ENCODE results near the gene KRT2. TPM values are rescaled to one million over a fixed set of nuclear protein-coding genes. Genes with fewer than 3 reads are reported as not detected.

The KRT2 gene
- total RNA-seq, 2 donors from 2014 or later: 1.4 TPM; not detected in 1

GRCh38 chr12:52628841-52629240 is 23.2 kb downstream of the KRT2 start:
- TF ChIP-seq, protein P1, sequence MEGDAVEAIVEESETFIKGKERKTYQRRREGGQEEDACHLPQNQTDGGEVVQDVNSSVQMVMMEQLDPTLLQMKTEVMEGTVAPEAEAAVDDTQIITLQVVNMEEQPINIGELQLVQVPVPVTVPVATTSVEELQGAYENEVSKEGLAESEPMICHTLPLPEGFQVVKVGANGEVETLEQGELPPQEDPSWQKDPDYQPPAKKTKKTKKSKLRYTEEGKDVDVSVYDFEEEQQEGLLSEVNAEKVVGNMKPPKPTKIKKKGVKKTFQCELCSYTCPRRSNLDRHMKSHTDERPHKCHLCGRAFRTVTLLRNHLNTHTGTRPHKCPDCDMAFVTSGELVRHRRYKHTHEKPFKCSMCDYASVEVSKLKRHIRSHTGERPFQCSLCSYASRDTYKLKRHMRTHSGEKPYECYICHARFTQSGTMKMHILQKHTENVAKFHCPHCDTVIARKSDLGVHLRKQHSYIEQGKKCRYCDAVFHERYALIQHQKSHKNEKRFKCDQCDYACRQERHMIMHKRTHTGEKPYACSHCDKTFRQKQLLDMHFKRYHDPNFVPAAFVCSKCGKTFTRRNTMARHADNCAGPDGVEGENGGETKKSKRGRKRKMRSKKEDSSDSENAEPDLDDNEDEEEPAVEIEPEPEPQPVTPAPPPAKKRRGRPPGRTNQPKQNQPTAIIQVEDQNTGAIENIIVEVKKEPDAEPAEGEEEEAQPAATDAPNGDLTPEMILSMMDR (IDR thresholded peaks at IDR 0.05): no peak

DNA sequence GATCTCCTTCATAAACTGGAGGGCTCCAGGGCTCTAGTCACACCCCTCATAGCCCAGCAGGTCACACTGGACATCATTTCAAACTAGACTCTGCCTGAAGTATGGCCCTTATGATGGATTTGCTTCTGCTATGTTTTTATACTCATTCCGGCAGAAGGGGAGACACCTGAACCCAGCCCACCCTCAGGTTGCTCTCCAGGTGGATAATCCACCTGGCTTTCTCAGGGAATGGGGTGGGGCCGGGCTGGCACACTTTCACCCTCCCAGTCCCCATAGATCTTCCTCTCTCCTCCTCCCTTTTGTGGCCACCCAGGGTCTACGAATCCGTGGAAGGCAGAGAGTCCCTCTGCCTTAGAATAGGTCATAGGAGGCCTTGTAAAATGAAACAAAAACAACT is 23.9 kb downstream of the KRT2 start:
- Histone ChIP-seq H3K27me3 (replicated peaks; ENCODE audit: insufficient read depth) (no peaks in the 10 kb centered on the region), H3K36me3 (no peaks in the 10 kb centered on the region), H3K9me3 (no peaks in the 10 kb centered on the region), H3K4me1 (ENCODE audit: control insufficient read depth in 1 of 2, low read depth in 2 of 2) (no peaks in the 10 kb centered on the region), H3K4me3 (no peak overlapping the region), H3K27ac (no peak overlapping the region)
- ATAC-seq (ENCODE audit: insufficient number of reproducible peaks, low FRiP score, low read depth) (no peak), DNase-seq (ENCODE audit: low spot score) (no peak)
- TF ChIP-seq, protein P1 (IDR thresholded peaks at IDR 0.05): no peak

More at GRCh38 chr12:52628841-52629240, 23.2 kb downstream of the KRT2 start:
- no peaks in the 10 kb centered on the region for H3K27me3 ChIP-seq (replicated peaks; ENCODE audit: insufficient read depth)
- ATAC-seq (ENCODE audit: insufficient number of reproducible peaks, low FRiP score, low read depth): no peak
- H3K27ac ChIP-seq: no peak overlapping the region
- H3K4me1 ChIP-seq (ENCODE audit: control insufficient read depth in 1 of 2, low read depth in 2 of 2): no peaks in the 10 kb centered on the region
- H3K4me3 ChIP-seq: no peak overlapping the region
- no peak for DNase-seq (ENCODE audit: low spot score)
- no peaks in the 10 kb centered on the region for H3K36me3 ChIP-seq
- H3K9me3 ChIP-seq: no peaks in the 10 kb centered on the region

DNA sequence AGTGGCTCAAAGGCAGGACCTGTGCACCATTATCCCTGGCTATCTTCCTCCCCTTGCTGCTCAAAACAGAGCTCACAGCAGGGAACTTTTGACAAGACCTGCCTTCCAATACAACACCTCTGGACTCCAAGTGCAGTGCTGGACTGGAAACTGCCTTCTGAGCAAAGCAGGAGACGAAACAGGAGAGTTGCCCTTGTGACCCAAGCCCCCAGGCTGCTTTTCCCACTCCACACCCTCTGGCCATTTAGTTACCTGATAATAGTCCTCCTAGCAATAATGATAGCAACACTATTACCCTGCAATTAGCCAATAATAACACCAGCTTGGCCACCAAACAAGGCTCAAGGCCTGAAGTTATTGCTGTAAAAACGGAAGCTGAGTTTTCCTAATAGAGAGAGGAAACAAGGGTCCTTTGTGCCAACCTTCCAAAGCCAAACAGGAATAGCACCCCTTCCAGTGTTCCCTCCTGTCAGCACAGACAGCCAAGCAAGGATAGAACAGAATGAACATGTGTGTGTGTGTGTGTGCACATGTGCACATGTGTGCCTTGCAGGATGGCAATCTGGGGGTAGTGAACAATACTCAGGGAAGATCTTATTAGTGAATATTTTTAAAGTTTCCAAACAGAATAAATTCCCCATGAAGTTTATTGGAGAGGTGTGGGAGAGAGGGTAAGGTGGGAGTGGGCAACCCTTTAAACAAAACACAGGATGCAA is 24.5 kb downstream of the KRT2 start:
- H3K27me3 ChIP-seq (replicated peaks; ENCODE audit: insufficient read depth): no peaks in the 10 kb centered on the region
- H3K36me3 ChIP-seq: no peaks in the 10 kb centered on the region
- TF ChIP-seq, protein P1 (IDR thresholded peaks at IDR 0.05): no peak
- H3K4me3 ChIP-seq: no peak overlapping the region
- DNase-seq (ENCODE audit: low spot score) (no peak), ATAC-seq (ENCODE audit: insufficient number of reproducible peaks, low FRiP score, low read depth) (no peak)
- H3K4me1 ChIP-seq (ENCODE audit: control insufficient read depth in 1 of 2, low read depth in 2 of 2): no peaks in the 10 kb centered on the region
- no peak overlapping the region for H3K27ac ChIP-seq
- no peaks in the 10 kb centered on the region for H3K9me3 ChIP-seq

DNA sequence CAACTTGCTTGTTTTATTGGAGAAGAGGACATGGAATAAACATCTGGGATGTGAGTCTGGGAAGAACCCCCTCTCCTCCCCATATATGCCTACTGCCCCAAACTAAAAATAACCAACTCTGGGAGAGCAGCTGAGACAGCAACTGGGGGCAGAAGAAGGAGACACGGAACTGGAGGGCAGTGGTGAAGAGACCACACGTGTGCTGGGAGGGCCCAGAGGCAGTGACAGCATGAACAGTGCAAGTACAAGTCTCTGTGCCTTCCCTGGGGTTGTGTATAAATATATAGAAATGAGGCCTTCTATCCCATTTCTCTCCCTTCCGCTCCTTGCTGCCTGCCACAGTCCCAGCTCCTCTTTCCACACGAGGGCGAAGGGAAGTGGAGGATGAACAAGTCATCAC is 29.7 kb downstream of the KRT2 start:
- Histone ChIP-seq H3K27me3 (replicated peaks; ENCODE audit: insufficient read depth) (no peaks in the 10 kb centered on the region), H3K36me3 (no peaks in the 10 kb centered on the region), H3K9me3 (no peaks in the 10 kb centered on the region), H3K4me3 (no peak overlapping the region), H3K4me1 (ENCODE audit: control insufficient read depth in 1 of 2, low read depth in 2 of 2) (no peaks in the 10 kb centered on the region), H3K27ac (no peak overlapping the region)
- ATAC-seq (ENCODE audit: insufficient number of reproducible peaks, low FRiP score, low read depth) (no peak), DNase-seq (ENCODE audit: low spot score) (no peak)
- TF ChIP-seq, protein P1 (IDR thresholded peaks at IDR 0.05): no peak

DNA sequence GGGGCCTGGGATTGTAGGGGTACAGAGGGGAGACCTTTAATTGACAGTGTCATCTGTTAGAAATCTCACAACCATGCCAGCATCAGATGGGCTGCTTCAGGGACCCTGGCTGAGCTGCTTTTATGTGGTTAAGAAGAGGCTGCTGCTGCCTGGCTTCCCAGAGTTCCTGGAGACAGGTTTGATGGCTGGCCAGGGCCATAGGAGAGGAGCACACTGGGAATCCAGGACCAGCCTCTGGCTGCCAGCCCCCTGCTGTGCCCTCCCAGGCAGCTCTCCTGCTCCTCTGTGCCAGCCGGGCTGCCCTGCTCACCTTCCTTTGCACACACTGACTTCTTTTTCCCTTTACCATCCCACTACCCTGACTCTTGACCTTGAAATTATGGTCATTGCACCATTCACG is 33.1 kb downstream of the KRT2 start:
- Histone ChIP-seq H3K36me3 (no peaks in the 10 kb centered on the region), H3K4me3 (no peak overlapping the region), H3K27ac (no peak overlapping the region), H3K4me1 (ENCODE audit: control insufficient read depth in 1 of 2, low read depth in 2 of 2) (no peaks in the 10 kb centered on the region), H3K9me3 (no peaks in the 10 kb centered on the region), H3K27me3 (replicated peaks; ENCODE audit: insufficient read depth) (no peaks in the 10 kb centered on the region)
- ATAC-seq (ENCODE audit: insufficient number of reproducible peaks, low FRiP score, low read depth) (no peak), DNase-seq (ENCODE audit: low spot score) (no peak)
- TF ChIP-seq, protein P1 (IDR thresholded peaks at IDR 0.05): no peak

Data from thoracic aorta (tissue), 2 donors.